Large intestine (tissue), 3 donors: ENCODE results near the gene ENHO. TPM values are rescaled to one million over a fixed set of nuclear protein-coding genes. Genes with fewer than 3 reads are reported as not detected.

Experiments
- DNase-seq, 2 donors: peaks; one replicate each; pipeline versions ENCODE4 v3.0.0 to v3.0.0-alpha.2; 2013
- H3K27ac ChIP-seq: one replicate; pipeline ENCODE4 v1.5.1; 2013; ENCODE audit warnings: low read length
- H3K27me3 ChIP-seq: 2 replicates; pipeline ENCODE4 v1.6.1; 2013; ENCODE audit warnings: low read length; ENCODE audit not compliant: control insufficient read depth, insufficient read depth
- H3K36me3 ChIP-seq: 2 replicates; pipeline ENCODE4 v1.6.1; 2013; ENCODE audit warnings: low read length; ENCODE audit not compliant: control insufficient read depth, insufficient read depth
- H3K4me1 ChIP-seq: one replicate; pipeline ENCODE4 v1.6.1; 2013; ENCODE audit warnings: low read length; ENCODE audit not compliant: control insufficient read depth, insufficient read depth
- H3K4me3 ChIP-seq: one replicate; pipeline ENCODE4 v1.5.1; 2013; ENCODE audit warnings: low read length
- H3K9me3 ChIP-seq: one replicate; pipeline ENCODE4 v1.6.1; 2013; ENCODE audit warnings: mild to moderate bottlenecking, low read depth, low read length, moderate library complexity; ENCODE audit not compliant: control insufficient read depth
- WGBS: methylation state at CpG from one replicate; pipeline ENCODE4 v1.1.5; 2013; ENCODE audit warnings: low lambda C conversion rate; ENCODE audit not compliant: insufficient coverage; 5-methylcytosine and 5-hydroxymethylcytosine counted together
- polyA plus RNA-seq: library from polyadenylated mRNA; unstranded; fragments of 120-200 nt; gene quantifications from one replicate; pipeline ENCODE4 v1.2.1, GENCODE V29; 2013

The ENHO gene
- polyA plus RNA-seq, 1 donor, result 10.6 TPM

DNA sequence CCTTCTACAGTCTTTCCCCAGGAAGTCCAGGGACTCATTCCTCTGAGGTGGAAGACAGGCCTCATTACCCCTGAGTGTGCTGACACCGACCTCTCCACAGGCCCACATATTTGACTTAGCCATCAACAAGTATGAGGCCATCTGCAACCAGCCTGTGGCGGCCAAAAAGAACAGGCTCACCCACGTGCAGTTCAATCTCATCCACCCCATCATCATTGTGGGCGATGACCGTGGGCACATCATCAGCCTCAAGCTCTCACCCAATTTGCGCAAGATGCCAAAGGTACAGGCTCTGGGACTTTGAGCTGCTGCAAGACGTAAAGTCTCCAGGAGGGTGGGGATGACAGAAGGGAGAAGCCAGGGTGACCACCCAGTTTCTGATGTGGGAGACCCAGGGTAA lies 5.6 kb downstream of the ENHO start:
- Histone ChIP-seq H3K36me3 (no peaks in the 10 kb centered on the region), H3K27me3 (peaks cover 22% of the 10 kb centered on the region), H3K9me3 (no peaks in the 10 kb centered on the region), H3K27ac (no peak overlapping the region), H3K4me3 (no peak overlapping the region), H3K4me1 (no peaks in the 10 kb centered on the region)
- no CpG with 5 or more reads among the region's 7 CpGs for WGBS
- DNase-seq, result no peak

- Histone ChIP-seq H3K27ac (no peak overlapping the region), H3K4me1 (no peaks in the 10 kb centered on the region), H3K4me3 (no peak overlapping the region), H3K9me3 (no peaks in the 10 kb centered on the region), H3K27me3 (peaks cover 12% of the 10 kb centered on the region), H3K36me3 (no peaks in the 10 kb centered on the region)
- no peak for DNase-seq
- 80% methylated on average over 1 of the region's 3 CpGs for WGBS
Measured at GRCh38 chr9:34515959-34516358, 6.8 kb downstream of the ENHO start.

DNA sequence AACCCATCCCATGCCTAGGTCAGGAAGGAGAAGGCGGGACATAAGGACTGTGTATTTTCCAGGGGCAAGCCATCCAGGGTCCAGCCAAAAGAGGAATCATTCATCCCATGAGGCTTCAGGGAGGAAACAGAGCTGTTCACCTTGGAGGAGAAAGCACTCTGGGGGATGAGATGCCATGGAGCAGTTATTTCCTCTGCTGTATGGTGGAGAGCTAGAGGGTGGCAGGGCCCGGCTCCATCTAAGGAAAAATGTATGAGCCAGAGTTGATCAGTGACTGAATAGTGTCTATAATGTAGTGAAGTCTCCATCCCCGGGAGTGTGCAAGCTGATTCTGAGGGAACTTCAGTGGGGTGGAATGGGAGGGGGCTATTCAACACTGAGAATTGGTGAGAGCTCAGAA lies 8.0 kb downstream of the ENHO start:
- H3K4me1 ChIP-seq, result peaks cover 4% of the 10 kb centered on the region
- WGBS, result no CpG with 5 or more reads among the region's 3 CpGs
- H3K36me3 ChIP-seq, result no peaks in the 10 kb centered on the region
- H3K4me3 ChIP-seq, result no peak overlapping the region
- DNase-seq, result no peak
- H3K9me3 ChIP-seq, result no peaks in the 10 kb centered on the region
- no peak overlapping the region for H3K27ac ChIP-seq
- peaks cover 2% of the 10 kb centered on the region for H3K27me3 ChIP-seq

- Histone ChIP-seq H3K36me3 (no peaks in the 10 kb centered on the region), H3K4me1 (peaks cover 4% of the 10 kb centered on the region), H3K4me3 (no peak overlapping the region), H3K27me3 (no peaks in the 10 kb centered on the region), H3K9me3 (no peaks in the 10 kb centered on the region), H3K27ac (no peak overlapping the region)
- no CpG with 5 or more reads among the region's 8 CpGs for WGBS
- DNase-seq, result no peak
Measured at GRCh38 chr9:34514401-34514800, 8.4 kb downstream of the ENHO start.

- no peak overlapping the region for H3K4me3 ChIP-seq
- no peaks in the 10 kb centered on the region for H3K36me3 ChIP-seq
- no peaks in the 10 kb centered on the region for H3K9me3 ChIP-seq
- no peak for DNase-seq
- peaks cover 4% of the 10 kb centered on the region for H3K4me1 ChIP-seq
- no CpG with 5 or more reads among the region's 2 CpGs for WGBS
- H3K27me3 ChIP-seq, result no peaks in the 10 kb centered on the region
- no peak overlapping the region for H3K27ac ChIP-seq
Measured at GRCh38 chr9:34513567-34514214, 9.1 kb downstream of the ENHO start.

GRCh38 chr9:34512131-34513078 lies 10.4 kb downstream of the ENHO start:
- Histone ChIP-seq H3K4me1 (peaks cover 4% of the 10 kb centered on the region), H3K9me3 (no peaks in the 10 kb centered on the region), H3K4me3 (no peak overlapping the region), H3K27ac (no peak overlapping the region), H3K36me3 (no peaks in the 10 kb centered on the region), H3K27me3 (no peaks in the 10 kb centered on the region)
- DNase-seq, result peak in 1 of 2 donors; percentile 15
- no CpG with 5 or more reads among the region's 9 CpGs for WGBS

DNA sequence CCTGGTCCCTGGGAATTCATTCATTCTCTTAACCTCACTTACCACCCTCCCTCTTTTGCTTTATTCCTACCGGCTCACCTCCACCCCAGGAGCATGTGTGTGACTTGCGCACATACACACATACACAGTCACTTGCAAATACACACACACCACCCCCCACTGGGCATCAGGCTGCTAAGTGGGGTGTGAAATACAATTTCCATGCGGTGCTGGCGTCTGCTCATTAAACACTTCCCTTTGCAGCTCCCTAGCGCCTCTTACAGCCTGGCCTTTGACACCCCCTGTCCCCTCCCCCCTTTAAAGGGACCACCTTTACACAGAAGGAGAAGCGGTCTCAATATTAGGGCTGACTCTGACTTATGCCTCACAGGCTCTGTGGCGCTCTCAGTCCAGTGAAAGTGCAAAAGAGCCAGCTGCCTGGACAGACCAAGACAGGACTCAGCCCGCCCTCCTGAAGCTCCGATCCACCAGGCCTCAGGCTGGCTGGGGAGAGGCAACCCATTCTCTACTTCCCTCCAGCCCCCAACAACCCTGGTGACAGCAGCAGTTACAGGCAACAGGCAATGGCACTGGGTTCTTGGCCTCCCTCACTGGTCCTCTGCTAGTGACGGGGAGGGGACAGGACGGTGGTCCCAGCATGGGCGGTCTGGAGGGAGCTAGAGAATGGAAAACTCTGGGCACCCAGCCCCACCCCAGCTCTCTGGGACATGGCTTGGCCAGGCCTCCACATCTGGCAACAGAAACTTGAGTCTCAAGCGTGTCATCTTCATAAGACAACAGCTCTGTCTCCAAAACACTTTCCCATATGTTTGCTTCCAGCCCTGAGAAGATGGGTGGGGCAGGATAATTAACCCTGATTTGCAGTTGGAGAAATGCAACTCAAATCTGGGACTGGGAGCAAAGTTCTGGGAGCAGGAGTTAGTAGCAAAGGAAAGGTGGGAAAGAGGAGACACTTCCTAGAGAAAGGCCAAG lies 12.0 kb downstream of the ENHO start:
- H3K27ac ChIP-seq, result no peak overlapping the region
- peaks cover 4% of the 10 kb centered on the region for H3K4me1 ChIP-seq
- WGBS, result no CpG with 5 or more reads among the region's 13 CpGs
- H3K27me3 ChIP-seq, result no peaks in the 10 kb centered on the region
- DNase-seq, result peak in 1 of 2 donors; percentile 13
- no peaks in the 10 kb centered on the region for H3K36me3 ChIP-seq
- H3K9me3 ChIP-seq, result no peaks in the 10 kb centered on the region
- H3K4me3 ChIP-seq, result no peak overlapping the region

DNA sequence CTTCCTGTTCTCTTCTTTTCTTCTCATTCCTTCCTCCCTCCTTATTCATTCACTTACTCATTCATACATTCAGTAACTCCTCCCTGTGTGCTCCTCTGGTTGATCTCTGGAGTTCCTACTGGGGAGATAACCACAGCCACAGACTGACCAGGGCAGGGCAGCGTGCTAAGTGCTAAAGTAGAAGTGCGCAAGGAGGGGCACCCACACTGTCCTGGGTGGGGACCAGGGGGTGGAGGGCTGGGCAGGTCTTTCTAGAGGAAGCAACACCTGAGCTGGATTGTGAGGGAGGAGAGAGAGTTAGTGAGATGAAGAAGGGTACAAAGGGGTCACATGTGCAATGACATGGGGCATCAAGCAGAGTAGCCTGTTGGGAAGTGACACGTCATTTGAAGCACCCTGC lies 13.8 kb downstream of the ENHO start:
- no peak for DNase-seq
- H3K4me1 ChIP-seq, result peaks cover 4% of the 10 kb centered on the region
- no peak overlapping the region for H3K27ac ChIP-seq
- H3K27me3 ChIP-seq, result peaks cover 4% of the 10 kb centered on the region
- no peaks in the 10 kb centered on the region for H3K9me3 ChIP-seq
- H3K4me3 ChIP-seq, result no peak overlapping the region
- H3K36me3 ChIP-seq, result no peaks in the 10 kb centered on the region
- WGBS, result no CpG with 5 or more reads among the region's 3 CpGs

DNA sequence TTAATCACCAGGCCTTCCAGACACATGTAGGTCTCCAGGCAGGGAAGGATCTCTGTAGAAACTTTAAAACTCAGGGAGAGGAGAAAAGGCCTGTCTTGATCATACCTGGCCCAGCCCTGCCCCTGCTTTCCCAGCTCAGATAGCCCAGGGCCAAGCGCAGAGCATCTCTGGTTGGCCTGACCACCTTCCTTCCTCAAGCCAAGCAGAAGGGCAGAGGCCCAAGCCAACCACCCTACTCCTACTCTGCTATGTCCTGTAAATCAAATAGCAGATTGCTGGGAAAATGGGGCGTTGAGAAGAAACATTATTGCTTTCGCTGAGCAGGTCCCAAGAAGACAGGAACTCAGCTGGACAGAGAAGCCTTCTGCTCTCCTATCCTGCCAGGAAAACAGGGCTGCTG lies 14.3 kb downstream of the ENHO start:
- DNase-seq, result no peak
- Histone ChIP-seq H3K27me3 (peaks cover 9% of the 10 kb centered on the region), H3K36me3 (no peaks in the 10 kb centered on the region), H3K4me1 (peaks cover 4% of the 10 kb centered on the region), H3K9me3 (no peaks in the 10 kb centered on the region), H3K27ac (no peak overlapping the region), H3K4me3 (no peak overlapping the region)
- 60% methylated on average over 1 of the region's 3 CpGs for WGBS

GRCh38 chr9:34507966-34508365 lies 14.8 kb downstream of the ENHO start:
- Histone ChIP-seq H3K9me3 (no peaks in the 10 kb centered on the region), H3K27me3 (peaks cover 14% of the 10 kb centered on the region), H3K27ac (no peak overlapping the region), H3K36me3 (no peaks in the 10 kb centered on the region), H3K4me1 (peaks cover 4% of the 10 kb centered on the region), H3K4me3 (no peak overlapping the region)
- no peak for DNase-seq
